HFFc6 (cell line): ENCODE data around the gene PISD. TPM values are rescaled to one million over a fixed set of nuclear protein-coding genes. Genes with fewer than 3 reads are reported as not detected.

ENCODE experiments used
- DNase-seq: peaks from one replicate; pipeline ENCODE4 v3.0.0-alpha.2; 2018
- H3K27ac Mint-ChIP-seq: 2 replicates; pipeline ENCODE4 v1.8.0; 2020; ENCODE audit warnings: mild to moderate bottlenecking, mixed read lengths
- H3K27me3 Mint-ChIP-seq: 2 replicates; pipeline ENCODE4 v1.8.0; 2021; ENCODE audit warnings: mild to moderate bottlenecking, moderate library complexity, mixed read lengths; ENCODE audit not compliant: insufficient read depth
- H3K36me3 Mint-ChIP-seq: 2 replicates; pipeline ENCODE4 v1.8.0; 2021; ENCODE audit warnings: low read depth, mixed read lengths
- H3K4me1 Mint-ChIP-seq: 2 replicates; pipeline ENCODE4 v1.8.0; 2020; ENCODE audit warnings: low read depth, mixed read lengths
- H3K4me3 Mint-ChIP-seq: 2 replicates; pipeline ENCODE4 v1.8.0; 2020; ENCODE audit warnings: mild to moderate bottlenecking, moderate library complexity, mixed read lengths
- H3K9me3 Mint-ChIP-seq: 2 replicates; pipeline ENCODE4 v1.8.0; 2020; ENCODE audit warnings: mild to moderate bottlenecking, mixed read lengths
- CTCF ChIP-seq: fragments of 200-600 bp; sonication (generic); IDR thresholded peaks from 2 replicates; pipeline ENCODE4 v1.5.0; 2021; ENCODE audit warnings: antibody characterized with exemption, mild to moderate bottlenecking
- microRNA-seq: library from miRNA; unstranded; fragments of <30 nt; microRNA quantifications from one replicate; pipeline ENCODE4, GENCODE V29; 2019
- total RNA-seq, 6 experiments: library from RNA; stranded (reverse); fragmentation: NEBNext Ultra II Directional; extraction: Animal tissue kit (Norgen Biotek cat#: 25700); gene quantifications; 2 replicates in 1 of 6; 3 replicates in 5 of 6; pipeline ENCODE4 v1.2.3, GENCODE V29; 2021

PISD gene
- total RNA-seq, 6 experiments from 2014 or later = 38.4 to 47.3 (median 43.3) TPM

GRCh38 chr22:31577711-31578110 is 84.3 kb downstream of the PISD start:
- Mint-ChIP-seq H3K4me1 (no peaks in the 10 kb centered on the region), H3K9me3 (no peaks in the 10 kb centered on the region), H3K27me3 (no peaks in the 10 kb centered on the region), H3K27ac (no peak overlapping the region), H3K4me3 (no peak overlapping the region), H3K36me3 (peaks cover 10% of the 10 kb centered on the region; the same call in 1 of the 2 replicates)
- no peak for DNase-seq
- TF ChIP-seq CTCF = no peak

- H3K4me3 Mint-ChIP-seq = no peak overlapping the region
- no peak for TF ChIP-seq CTCF
- H3K4me1 Mint-ChIP-seq = no peaks in the 10 kb centered on the region
- DNase-seq = no peak
- H3K27ac Mint-ChIP-seq = no peak overlapping the region
- H3K9me3 Mint-ChIP-seq = no peaks in the 10 kb centered on the region
- H3K36me3 Mint-ChIP-seq = peaks cover 15% of the 10 kb centered on the region
- H3K27me3 Mint-ChIP-seq = no peaks in the 10 kb centered on the region
These were observed 86.8 kb downstream of the PISD start for GRCh38 chr22:31575190-31575589.

- Mint-ChIP-seq H3K4me3 (no peak overlapping the region), H3K9me3 (no peaks in the 10 kb centered on the region), H3K36me3 (peaks cover 11% of the 10 kb centered on the region), H3K4me1 (no peaks in the 10 kb centered on the region), H3K27me3 (no peaks in the 10 kb centered on the region), H3K27ac (no peak overlapping the region)
- DNase-seq = no peak
- no peak for TF ChIP-seq CTCF
These were observed 87.9 kb downstream of the PISD start for GRCh38 chr22:31574055-31574670.

GRCh38 chr22:31572939-31573338 is 89.1 kb downstream of the PISD start:
- no peak for TF ChIP-seq CTCF
- H3K36me3 Mint-ChIP-seq = peaks cover 11% of the 10 kb centered on the region
- no peak overlapping the region for H3K27ac Mint-ChIP-seq
- DNase-seq = no peak
- H3K4me3 Mint-ChIP-seq = no peak overlapping the region
- H3K9me3 Mint-ChIP-seq = no peaks in the 10 kb centered on the region
- peaks cover under 1% of the 10 kb centered on the region; the same call in 1 of the 2 replicates for H3K4me1 Mint-ChIP-seq
- H3K27me3 Mint-ChIP-seq = no peaks in the 10 kb centered on the region

GRCh38 chr22:31569126-31569525 is 92.9 kb downstream of the PISD start:
- no peak for DNase-seq
- Mint-ChIP-seq H3K4me1 (peaks cover 19% of the 10 kb centered on the region), H3K27ac (no peak overlapping the region), H3K9me3 (no peaks in the 10 kb centered on the region), H3K4me3 (no peak overlapping the region), H3K36me3 (peaks cover 7% of the 10 kb centered on the region), H3K27me3 (no peaks in the 10 kb centered on the region; the same call in 1 of the 2 replicates)
- no peak for TF ChIP-seq CTCF

Small RNA genes lying within 50 kb of the gene (microRNA-seq; reads per million reads assigned to microRNA genes)
- not detected for gene MIR7109

Other genes with a start within 250 kb of the PISD start
- 10 to 100 TPM; 23.7 to 27.3 (median 25.5) TPM for gene EIF4ENIF1, start 172.4 kb downstream of the PISD start, total RNA-seq
- 10 to 100 TPM in 5 of 6 experiments, 1 to 10 TPM in 1; 8.3 to 12.1 (median 11.3) TPM for gene SFI1, start 165.7 kb downstream of the PISD start, total RNA-seq
- gene PRR14L, start 87.9 kb upstream of the PISD start, total RNA-seq = 10 to 100 TPM; 28.4 to 39.6 (median 34.2) TPM
- gene DEPDC5, start 91.8 kb upstream of the PISD start, total RNA-seq = 10 to 100 TPM in 5 of 6 experiments, 1 to 10 TPM in 1; 9.7 to 14.3 (median 12.5) TPM